Neuronal stem cell (in vitro differentiated cells): ENCODE data around the gene MT1E.

ENCODE experiments used
- DNase-seq: peaks from one replicate; pipeline ENCODE4 v3.0.0-alpha.2; 2013; ENCODE audit warnings: low spot score
- H2AFZ ChIP-seq: one replicate; pipeline ENCODE4 v1.6.1; 2013; ENCODE audit warnings: mild to moderate bottlenecking, low read length, inconsistent platforms
- H2AK5ac ChIP-seq: 2 replicates; pipeline ENCODE4 v1.6.1; 2013; ENCODE audit warnings: low read depth, mild to moderate bottlenecking, inconsistent platforms, low read length, moderate library complexity, mixed read lengths
- H2BK120ac ChIP-seq: 2 replicates; pipeline ENCODE4 v1.6.1; 2013; ENCODE audit warnings: low read depth, mild to moderate bottlenecking, inconsistent platforms, low read length, moderate library complexity, mixed read lengths
- H2BK12ac ChIP-seq: one replicate; pipeline ENCODE4 v1.6.1; 2013; ENCODE audit warnings: low read length, inconsistent platforms
- H2BK15ac ChIP-seq: 2 replicates; pipeline ENCODE4 v1.6.1; 2013; ENCODE audit warnings: mild to moderate bottlenecking, low read length, inconsistent platforms, mixed read lengths
- H2BK5ac ChIP-seq: one replicate; pipeline ENCODE4 v1.6.1; 2013; ENCODE audit warnings: inconsistent platforms, mild to moderate bottlenecking, low read length, moderate library complexity
- H3K14ac ChIP-seq: one replicate; pipeline ENCODE4 v1.6.1; 2013; ENCODE audit warnings: low read length, inconsistent platforms
- H3K18ac ChIP-seq: 2 replicates; pipeline ENCODE4 v1.6.1; 2013; ENCODE audit warnings: low read length, inconsistent platforms
- H3K23ac ChIP-seq: 2 replicates; pipeline ENCODE4 v1.6.1; 2013; ENCODE audit warnings: low read depth, mild to moderate bottlenecking, mixed read lengths, low read length, inconsistent platforms; ENCODE audit not compliant: poor library complexity
- H3K27ac ChIP-seq: replicated peaks from 3 replicates; pipeline ENCODE4 v1.5.1; 2013; ENCODE audit warnings: low read length, inconsistent platforms
- H3K27me3 ChIP-seq, 3 experiments: 2 replicates each; pipeline ENCODE4 v1.6.1; 2013; ENCODE audit warnings: low read length in 3 of 3, mild to moderate bottlenecking in 2 of 3, inconsistent platforms in 1 of 3, low read depth in 1 of 3, mixed read lengths in 1 of 3, moderate library complexity in 1 of 3; ENCODE audit not compliant: control insufficient read depth in 3 of 3, insufficient read depth in 3 of 3
- H3K36me3 ChIP-seq, 2 donors: replicated peaks in 1 of 2; 2 replicates each; pipeline ENCODE4 v1.6.1; 2013; ENCODE audit warnings: low read length in 2 of 2; ENCODE audit not compliant: control insufficient read depth in 2 of 2, insufficient read depth in 2 of 2
- H3K4ac ChIP-seq: 2 replicates; pipeline ENCODE4 v1.6.1; 2013; ENCODE audit warnings: inconsistent platforms, mild to moderate bottlenecking, low read length, moderate library complexity
- H3K4me1 ChIP-seq, 2 donors: 1 replicate in 1 of 2; 2 replicates in 1 of 2; pipeline ENCODE4 v1.6.1; 2013; ENCODE audit warnings: low read length in 2 of 2, low read depth in 1 of 2; ENCODE audit not compliant: control insufficient read depth in 2 of 2, insufficient read depth in 1 of 2
- H3K4me2 ChIP-seq: one replicate; pipeline ENCODE4 v1.6.1; 2013; ENCODE audit warnings: mild to moderate bottlenecking, low read length, inconsistent platforms; ENCODE audit not compliant: insufficient read depth, poor library complexity, severe bottlenecking
- H3K4me3 ChIP-seq, 2 donors: 2 replicates each; pipeline ENCODE4 v1.5.1; 2013; ENCODE audit warnings: low read length in 2 of 2, mild to moderate bottlenecking in 2 of 2, inconsistent platforms in 1 of 2, moderate library complexity in 1 of 2
- H3K79me1 ChIP-seq: one replicate; pipeline ENCODE4 v1.6.1; 2013; ENCODE audit warnings: low read depth, mild to moderate bottlenecking, inconsistent platforms, low read length, moderate library complexity
- H3K9ac ChIP-seq: one replicate; pipeline ENCODE4 v1.6.1; 2013; ENCODE audit warnings: mild to moderate bottlenecking, low read depth, low read length, inconsistent platforms; ENCODE audit not compliant: poor library complexity
- H3K9me3 ChIP-seq, 2 donors: replicated peaks in 1 of 2; 2 replicates each; pipeline versions ENCODE3 to v1.6.1; 2013; ENCODE audit warnings: low read length in 2 of 2, mild to moderate bottlenecking in 2 of 2, inconsistent platforms in 1 of 2, low read depth in 1 of 2, mixed read lengths in 1 of 2, moderate library complexity in 1 of 2; ENCODE audit not compliant: control insufficient read depth in 2 of 2, insufficient read depth in 1 of 2
- H4K8ac ChIP-seq: one replicate; pipeline ENCODE4 v1.6.1; 2013; ENCODE audit warnings: low read depth, mild to moderate bottlenecking, inconsistent platforms, low read length, moderate library complexity
- H4K91ac ChIP-seq: one replicate; pipeline ENCODE4 v1.6.1; 2013; ENCODE audit warnings: low read length, low read depth, mild to moderate bottlenecking, inconsistent platforms; ENCODE audit not compliant: poor library complexity
- WGBS, 2 donors: extraction: QIAGEN DNeasy Blood & Tissue Kit; methylation state at CpG; one replicate each; pipeline ENCODE4 v1.1.7; 2013; ENCODE audit warnings: missing lambda C conversion rate in 2 of 2, mixed read lengths in 1 of 2; ENCODE audit not compliant: insufficient read length in 2 of 2, insufficient replicate concordance in 1 of 2; ENCODE audit errors: extremely low coverage in 2 of 2; 5-methylcytosine and 5-hydroxymethylcytosine counted together

MT1E gene

GRCh38 chr16:56631197-56631596 lies 5.6 kb downstream of the MT1E start:
- Histone ChIP-seq H2BK15ac (no peak overlapping the region), H4K8ac (no peak overlapping the region), H3K9me3 (no peaks in the 10 kb centered on the region), H3K27me3 (peaks cover 52 to 95% (median 95%) of the 10 kb centered on the region in 3 experiments), H3K9ac (no peak overlapping the region), H3K36me3 (no peaks in the 10 kb centered on the region), H3K4me2 (no peak overlapping the region), H3K27ac (no peak overlapping the region), H2BK5ac (no peak overlapping the region), H2BK12ac (no peak overlapping the region), H3K18ac (no peak overlapping the region), H4K91ac (no peak overlapping the region), H3K4me1 (no peaks in the 10 kb centered on the region), H3K4ac (no peak overlapping the region), H2AK5ac (no peak overlapping the region), H3K14ac (no peak overlapping the region), H3K23ac (no peak overlapping the region), H2AFZ (no peak overlapping the region), H3K4me3 (no peak overlapping the region), H3K79me1 (no peaks in the 10 kb centered on the region), H2BK120ac (no peak overlapping the region)
- DNase-seq = no peak
- no CpG with 5 or more reads among the region's 10 CpGs for WGBS, 2 donors

GRCh38 chr16:56631832-56632155 lies 6.2 kb downstream of the MT1E start:
- H3K18ac ChIP-seq = peak overlapping the region; percentile 35
- no peak overlapping the region for H3K4me3 ChIP-seq
- H2BK12ac ChIP-seq = no peak overlapping the region
- H3K4me1 ChIP-seq = no peaks in the 10 kb centered on the region
- H3K4me2 ChIP-seq = no peak overlapping the region
- WGBS, 2 donors = no CpG with 5 or more reads among the region's 14 CpGs
- H3K4ac ChIP-seq = no peak overlapping the region
- H3K9me3 ChIP-seq = no peaks in the 10 kb centered on the region
- no peaks in the 10 kb centered on the region for H3K79me1 ChIP-seq
- H4K91ac ChIP-seq = no peak overlapping the region
- H3K23ac ChIP-seq = peak overlapping the region; percentile 63
- no peak overlapping the region for H2AK5ac ChIP-seq
- peak overlapping the region; percentile 52 for H2BK15ac ChIP-seq
- H3K14ac ChIP-seq = peak overlapping the region; percentile 97
- DNase-seq = no peak
- H2AFZ ChIP-seq = peak overlapping the region; percentile 85
- H2BK5ac ChIP-seq = no peak overlapping the region
- peaks cover 51 to 95% (median 95%) of the 10 kb centered on the region in 3 experiments for H3K27me3 ChIP-seq
- H3K27ac ChIP-seq = no peak overlapping the region
- H2BK120ac ChIP-seq = no peak overlapping the region
- H3K36me3 ChIP-seq = no peaks in the 10 kb centered on the region
- peak overlapping the region; percentile 3 for H3K9ac ChIP-seq
- no peak overlapping the region for H4K8ac ChIP-seq

- Histone ChIP-seq H2BK15ac (peak within 1 kb of the TSS; percentile 52), H3K4me3 (no peak within 1 kb of the TSS), H3K4me2 (peak within 1 kb of the TSS; percentile 38), H3K27me3 (peaks cover 49 to 95% (median 95%) of the 10 kb centered on the region in 3 experiments), H4K8ac (no peak within 1 kb of the TSS), H3K4me1 (no peaks in the 10 kb centered on the region), H3K27ac (no peak within 1 kb of the TSS), H2BK12ac (no peak within 1 kb of the TSS), H3K36me3 (no peaks in the 10 kb centered on the region), H2AFZ (peak within 1 kb of the TSS; percentile 85), H4K91ac (no peak within 1 kb of the TSS), H3K9ac (peak within 1 kb of the TSS; percentile 3), H2BK5ac (no peak within 1 kb of the TSS), H3K9me3 (no peaks in the 10 kb centered on the region), H3K23ac (peak within 1 kb of the TSS; percentile 63), H3K79me1 (no peaks in the 10 kb centered on the region), H2AK5ac (no peak within 1 kb of the TSS), H2BK120ac (no peak within 1 kb of the TSS), H3K4ac (no peak within 1 kb of the TSS), H3K18ac (peak within 1 kb of the TSS; percentile 35), H3K14ac (peak within 1 kb of the TSS; percentile 97)
- no CpG with 5 or more reads among the region's 61 CpGs for WGBS, 2 donors
- no peak for DNase-seq
Measured at GRCh38 chr16:56632156-56632847, 6.7 kb downstream of the MT1E start, which contains the start of gene MT1M. TSS of gene MT1M (plus strand) at chr16:56632659. CDS start at chr16:56632732, 73 bp downstream.

- H3K79me1 ChIP-seq = no peaks in the 10 kb centered on the region
- H2BK12ac ChIP-seq = no peak overlapping the region
- no peak overlapping the region for H4K8ac ChIP-seq
- H2BK5ac ChIP-seq = no peak overlapping the region
- H2AK5ac ChIP-seq = no peak overlapping the region
- DNase-seq = no peak
- no peak overlapping the region for H3K4me2 ChIP-seq
- H3K27me3 ChIP-seq = peaks cover 55 to 99% (median 99%) of the 10 kb centered on the region in 3 experiments
- peak overlapping the region; percentile 85 for H2AFZ ChIP-seq
- H3K4me1 ChIP-seq = no peaks in the 10 kb centered on the region
- H3K9me3 ChIP-seq = no peaks in the 10 kb centered on the region
- no peak overlapping the region for H4K91ac ChIP-seq
- H3K18ac ChIP-seq = no peak overlapping the region
- H3K23ac ChIP-seq = no peak overlapping the region
- H3K36me3 ChIP-seq = no peaks in the 10 kb centered on the region
- no CpG with 5 or more reads among the region's 6 CpGs for WGBS, 2 donors
- H3K4me3 ChIP-seq = no peak overlapping the region
- H3K14ac ChIP-seq = no peak overlapping the region
- H3K9ac ChIP-seq = no peak overlapping the region
- no peak overlapping the region for H2BK15ac ChIP-seq
- H2BK120ac ChIP-seq = no peak overlapping the region
- no peak overlapping the region for H3K27ac ChIP-seq
- no peak overlapping the region for H3K4ac ChIP-seq
Measured at GRCh38 chr16:56632848-56633365, 7.3 kb downstream of the MT1E start.
